BE2C (cell line): Measurements from ENCODE around the gene MSX2.

Source experiments
- DNase-seq: peaks from one replicate; pipeline ENCODE4 v3.0.0-alpha.2; 2020
- H3K27me3 ChIP-seq: fragments of 250-450 bp; sonication (Bioruptor Pico); 2 replicates; pipeline ENCODE4 v1.5.1; 2020; ENCODE audit warnings: mild to moderate bottlenecking
- H3K36me3 ChIP-seq: fragments of 250-450 bp; sonication (Bioruptor Pico); 2 replicates; pipeline ENCODE4 v1.5.1; 2020; ENCODE audit warnings: mild to moderate bottlenecking
- H3K4me1 ChIP-seq: fragments of 250-450 bp; sonication (Bioruptor Pico); 2 replicates; pipeline ENCODE4 v1.5.1; 2020
- H3K4me3 ChIP-seq: 2 replicates; pipeline ENCODE4 v1.5.1; 2011; ENCODE audit warnings: low read depth, low read length
- H3K9me3 ChIP-seq: fragments of 250-450 bp; sonication (Bioruptor Pico); 2 replicates; pipeline ENCODE4 v1.5.1; 2020
- TF ChIP-seq, protein P1 (sequence below): IDR thresholded peaks from 2 replicates; pipeline ENCODE4 v1.5.1; 2012; ENCODE audit warnings: mild to moderate bottlenecking, low read depth, low read length

Gene MSX2

DNA sequence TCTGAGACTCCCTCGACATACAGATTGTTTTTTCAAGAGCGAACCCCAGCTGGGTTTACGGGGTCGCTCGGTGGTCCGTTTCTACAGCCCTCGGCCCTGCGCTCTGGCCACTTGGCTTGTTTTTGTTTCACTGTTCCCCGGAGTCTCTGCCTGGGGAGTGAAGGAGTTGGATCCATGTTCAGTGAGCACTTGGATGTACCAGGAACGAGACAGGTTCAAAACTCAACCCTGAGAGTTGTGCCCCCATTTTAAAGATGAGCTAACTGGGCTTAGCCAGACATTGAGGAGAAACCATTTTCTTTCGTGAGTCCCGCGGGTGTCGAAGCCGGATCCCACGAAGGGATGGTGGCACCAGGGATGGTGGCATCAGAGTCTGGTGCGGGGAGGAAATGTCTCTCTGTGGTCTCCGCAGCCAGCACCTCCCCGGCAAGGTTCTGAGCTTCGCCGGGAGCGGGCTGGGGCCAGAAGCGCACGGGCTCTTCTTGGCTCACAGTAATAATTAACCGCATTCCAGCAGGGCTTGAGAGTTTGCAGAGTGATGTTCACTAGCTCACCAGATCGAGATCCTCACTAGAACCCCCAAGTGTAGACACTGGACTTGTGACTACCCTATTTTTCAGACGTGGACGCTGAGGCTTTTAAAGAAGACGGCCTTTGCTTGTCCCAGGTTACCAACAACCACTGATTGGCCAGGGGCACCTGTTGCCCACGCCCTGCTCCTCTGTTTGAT is 1.0 kb downstream of the MSX2 start:
- DNase-seq: no peak
- peaks cover 4% of the 10 kb centered on the region for H3K27me3 ChIP-seq
- peaks cover 11% of the 10 kb centered on the region for H3K4me1 ChIP-seq
- H3K9me3 ChIP-seq: no peaks in the 10 kb centered on the region
- TF ChIP-seq, protein P1, sequence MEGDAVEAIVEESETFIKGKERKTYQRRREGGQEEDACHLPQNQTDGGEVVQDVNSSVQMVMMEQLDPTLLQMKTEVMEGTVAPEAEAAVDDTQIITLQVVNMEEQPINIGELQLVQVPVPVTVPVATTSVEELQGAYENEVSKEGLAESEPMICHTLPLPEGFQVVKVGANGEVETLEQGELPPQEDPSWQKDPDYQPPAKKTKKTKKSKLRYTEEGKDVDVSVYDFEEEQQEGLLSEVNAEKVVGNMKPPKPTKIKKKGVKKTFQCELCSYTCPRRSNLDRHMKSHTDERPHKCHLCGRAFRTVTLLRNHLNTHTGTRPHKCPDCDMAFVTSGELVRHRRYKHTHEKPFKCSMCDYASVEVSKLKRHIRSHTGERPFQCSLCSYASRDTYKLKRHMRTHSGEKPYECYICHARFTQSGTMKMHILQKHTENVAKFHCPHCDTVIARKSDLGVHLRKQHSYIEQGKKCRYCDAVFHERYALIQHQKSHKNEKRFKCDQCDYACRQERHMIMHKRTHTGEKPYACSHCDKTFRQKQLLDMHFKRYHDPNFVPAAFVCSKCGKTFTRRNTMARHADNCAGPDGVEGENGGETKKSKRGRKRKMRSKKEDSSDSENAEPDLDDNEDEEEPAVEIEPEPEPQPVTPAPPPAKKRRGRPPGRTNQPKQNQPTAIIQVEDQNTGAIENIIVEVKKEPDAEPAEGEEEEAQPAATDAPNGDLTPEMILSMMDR: no peak
- H3K36me3 ChIP-seq: 0 out of 2 replicates have a peak, but pooled peaks cover 4% of the 10 kb centered on the region
- peak overlapping the region; percentile 88 for H3K4me3 ChIP-seq

DNA sequence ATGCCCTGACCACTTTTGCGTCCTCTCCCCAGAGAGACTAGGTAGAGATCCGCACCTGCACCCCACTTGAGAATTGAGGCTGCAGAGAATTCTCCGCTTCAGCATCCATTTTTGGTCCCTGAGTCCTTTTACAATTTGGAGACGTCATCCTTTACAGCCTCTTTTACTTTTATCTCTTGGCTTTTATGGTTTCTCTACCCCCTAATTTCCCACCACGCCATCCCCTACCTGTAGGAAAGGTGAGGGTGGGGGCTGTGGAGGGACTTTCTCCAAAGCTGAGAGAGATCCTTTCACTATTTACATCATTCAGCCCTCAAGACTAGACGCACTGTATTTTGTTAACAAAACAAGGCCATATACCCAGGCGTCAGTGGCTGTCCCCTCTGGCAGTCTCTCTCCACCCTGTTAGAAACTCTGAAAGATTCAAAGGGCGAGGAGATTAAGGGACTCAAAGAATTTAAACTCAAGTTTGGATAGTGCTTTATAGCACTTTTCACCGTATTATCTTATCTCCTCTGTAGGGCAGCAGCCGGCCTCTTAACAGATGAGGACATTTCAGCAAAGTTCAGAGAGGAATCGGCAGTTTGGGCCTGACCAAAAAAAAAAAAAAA is 1.7 kb downstream of the MSX2 start:
- DNase-seq: no peak
- H3K27me3 ChIP-seq: no peaks in the 10 kb centered on the region
- H3K4me3 ChIP-seq: peak overlapping the region; percentile 88
- H3K36me3 ChIP-seq: 0 out of 2 replicates have a peak, but pooled peaks cover 4% of the 10 kb centered on the region
- peaks cover 9% of the 10 kb centered on the region for H3K4me1 ChIP-seq
- TF ChIP-seq, protein P1: no peak
- no peaks in the 10 kb centered on the region for H3K9me3 ChIP-seq

DNA sequence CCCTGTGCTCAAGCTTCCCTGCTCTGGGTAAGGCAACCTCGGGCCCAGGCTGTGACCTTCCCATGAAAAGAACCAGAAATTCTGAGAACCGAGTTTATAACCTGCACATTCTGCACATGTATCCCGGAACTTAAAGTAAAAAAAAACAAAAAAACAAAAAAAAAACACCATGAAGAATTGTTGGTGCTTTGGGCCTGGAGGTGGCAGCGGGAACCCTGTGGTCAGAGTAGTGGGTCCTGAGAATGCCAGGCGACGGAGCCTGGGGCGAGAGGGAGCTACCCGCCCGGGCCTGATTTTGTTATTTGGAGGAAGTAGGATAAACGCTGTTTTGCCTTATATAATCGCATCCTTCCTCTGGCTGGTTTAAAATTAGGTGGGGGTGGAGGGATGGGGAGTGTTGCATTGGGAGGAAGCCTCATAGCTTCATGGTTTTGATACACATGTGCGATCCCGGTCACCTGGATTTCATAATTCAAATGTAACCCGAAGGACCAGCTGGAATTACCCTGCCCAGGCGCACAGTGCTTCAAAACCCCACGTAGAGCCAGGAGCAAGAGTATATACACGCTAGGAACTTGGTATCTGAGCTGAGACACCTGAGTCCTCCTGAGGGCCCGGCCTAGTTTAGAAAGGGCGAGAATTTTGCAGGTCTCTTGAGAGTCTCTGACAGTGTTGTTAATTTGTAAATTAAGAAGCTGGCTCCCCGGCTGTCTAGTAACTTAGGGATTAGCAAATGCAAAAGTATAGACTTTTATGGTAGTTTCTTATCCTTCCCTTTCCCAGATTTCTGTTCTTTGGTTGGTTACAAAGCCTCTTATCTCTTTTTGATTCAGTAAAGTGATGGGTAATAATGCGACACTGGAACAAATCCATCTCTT is 2.8 kb downstream of the MSX2 start:
- TF ChIP-seq, protein P1: no peak
- Histone ChIP-seq H3K9me3 (no peaks in the 10 kb centered on the region), H3K36me3 (0 out of 2 replicates have a peak, but pooled peaks cover 4% of the 10 kb centered on the region), H3K4me3 (peak overlapping the region; percentile 88), H3K27me3 (no peaks in the 10 kb centered on the region), H3K4me1 (peaks cover 9% of the 10 kb centered on the region)
- no peak for DNase-seq

DNA sequence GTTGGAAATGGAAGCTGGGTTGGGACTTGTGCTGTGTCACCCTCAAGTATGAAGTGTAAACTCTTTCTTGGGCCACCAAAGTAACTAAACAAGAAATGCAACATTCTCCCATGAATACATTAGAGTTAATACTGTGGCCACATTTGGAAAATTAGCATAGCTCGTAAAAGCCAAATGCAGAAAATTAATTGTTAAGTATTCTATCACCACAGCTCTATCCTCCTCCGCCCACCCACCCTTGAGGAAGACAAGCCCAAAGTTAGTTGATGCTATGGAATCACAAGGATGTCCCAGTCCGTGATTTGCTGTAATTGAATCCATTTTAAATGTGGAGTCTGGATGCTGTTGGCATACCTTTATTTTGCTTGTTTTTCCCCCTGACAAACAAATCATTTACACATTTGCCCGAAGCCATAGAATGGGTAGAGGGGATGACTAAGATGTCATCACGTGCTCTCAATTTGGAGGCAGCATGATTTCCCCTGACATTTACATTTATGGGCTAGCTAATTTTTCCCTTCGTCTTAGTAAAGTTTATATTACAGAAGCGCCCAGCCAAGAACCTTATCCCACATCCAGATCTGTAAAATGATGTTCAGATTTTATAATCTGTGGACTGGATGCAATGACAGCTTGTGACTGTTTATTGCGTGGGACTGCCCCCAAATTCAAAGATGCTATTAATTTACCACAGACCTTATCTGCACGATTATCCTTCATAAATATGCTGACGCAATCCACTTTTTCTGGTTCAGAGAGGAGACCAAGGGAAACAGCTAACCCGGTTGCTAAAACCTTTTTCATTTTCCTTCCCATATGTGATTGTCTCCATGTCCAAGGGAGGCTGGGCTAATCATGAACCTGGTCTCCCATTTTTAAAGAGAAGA is 3.7 kb downstream of the MSX2 start:
- Histone ChIP-seq H3K4me3 (no peak overlapping the region), H3K9me3 (no peaks in the 10 kb centered on the region), H3K27me3 (no peaks in the 10 kb centered on the region), H3K4me1 (peaks cover 8% of the 10 kb centered on the region), H3K36me3 (0 out of 2 replicates have a peak, but pooled peaks cover 4% of the 10 kb centered on the region)
- DNase-seq: no peak
- TF ChIP-seq, protein P1: no peak

DNA sequence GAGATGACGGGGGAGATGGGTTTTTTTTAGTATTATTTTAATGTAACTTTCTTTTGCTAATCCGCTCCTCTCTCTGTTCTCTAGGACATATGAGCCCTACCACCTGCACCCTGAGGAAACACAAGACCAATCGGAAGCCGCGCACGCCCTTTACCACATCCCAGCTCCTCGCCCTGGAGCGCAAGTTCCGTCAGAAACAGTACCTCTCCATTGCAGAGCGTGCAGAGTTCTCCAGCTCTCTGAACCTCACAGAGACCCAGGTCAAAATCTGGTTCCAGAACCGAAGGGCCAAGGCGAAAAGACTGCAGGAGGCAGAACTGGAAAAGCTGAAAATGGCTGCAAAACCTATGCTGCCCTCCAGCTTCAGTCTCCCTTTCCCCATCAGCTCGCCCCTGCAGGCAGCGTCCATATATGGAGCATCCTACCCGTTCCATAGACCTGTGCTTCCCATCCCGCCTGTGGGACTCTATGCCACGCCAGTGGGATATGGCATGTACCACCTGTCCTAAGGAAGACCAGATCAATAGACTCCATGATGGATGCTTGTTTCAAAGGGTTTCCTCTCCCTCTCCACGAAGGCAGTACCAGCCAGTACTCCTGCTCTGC is 4.8 kb downstream of the MSX2 start:
- Histone ChIP-seq H3K4me1 (peaks cover 12% of the 10 kb centered on the region), H3K9me3 (no peaks in the 10 kb centered on the region), H3K27me3 (no peaks in the 10 kb centered on the region), H3K36me3 (0 out of 2 replicates have a peak, but pooled peaks cover 4% of the 10 kb centered on the region), H3K4me3 (no peak overlapping the region)
- TF ChIP-seq, protein P1: no peak
- DNase-seq: no peak
